ENCODE results near the gene LARP1B. TPM values are rescaled to one million over a fixed set of nuclear protein-coding genes. Genes with fewer than 3 reads are reported as not detected.

The LARP1B gene
- total RNA-seq, 1 experiment from 2014 or later, result 17.3 TPM

DNA sequence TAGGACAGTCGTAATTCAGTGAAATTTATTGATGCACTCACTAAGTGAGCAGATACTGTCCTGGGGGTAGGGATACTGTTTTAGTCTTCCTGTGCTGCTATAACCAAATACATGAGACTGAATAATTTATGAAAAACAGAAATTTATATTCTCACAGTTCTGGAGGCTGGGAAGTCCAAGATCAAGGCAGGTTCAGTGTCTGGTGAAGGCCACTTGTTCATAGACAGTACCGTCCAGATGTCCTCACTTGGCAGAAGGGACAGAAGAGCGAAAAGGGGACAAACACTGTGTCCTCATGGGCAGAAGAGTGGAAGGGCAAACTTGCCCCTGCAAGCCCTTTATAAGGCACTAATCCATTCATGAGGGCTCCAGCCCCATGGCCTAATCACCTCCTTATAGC, 180.9 kb downstream of the LARP1B start:
- Histone ChIP-seq H3K4me3 (ENCODE audit: low read depth in 2 of 2, low read length in 2 of 2) (no peak overlapping the region), H3K27me3 (ENCODE audit: control insufficient read depth, insufficient read depth, low read length) (no peaks in the 10 kb centered on the region), H3K27ac (ENCODE audit: low read length) (no peak overlapping the region), H3K36me3 (ENCODE audit: control insufficient read depth, insufficient read depth, low read length) (no peaks in the 10 kb centered on the region), H3K4me1 (ENCODE audit: control insufficient read depth, insufficient read depth, low read length) (no peaks in the 10 kb centered on the region), H3K9me3 (ENCODE audit: control insufficient read depth, insufficient read depth, low read depth, low read length) (no peaks in the 10 kb centered on the region)
- TF ChIP-seq, protein P1, sequence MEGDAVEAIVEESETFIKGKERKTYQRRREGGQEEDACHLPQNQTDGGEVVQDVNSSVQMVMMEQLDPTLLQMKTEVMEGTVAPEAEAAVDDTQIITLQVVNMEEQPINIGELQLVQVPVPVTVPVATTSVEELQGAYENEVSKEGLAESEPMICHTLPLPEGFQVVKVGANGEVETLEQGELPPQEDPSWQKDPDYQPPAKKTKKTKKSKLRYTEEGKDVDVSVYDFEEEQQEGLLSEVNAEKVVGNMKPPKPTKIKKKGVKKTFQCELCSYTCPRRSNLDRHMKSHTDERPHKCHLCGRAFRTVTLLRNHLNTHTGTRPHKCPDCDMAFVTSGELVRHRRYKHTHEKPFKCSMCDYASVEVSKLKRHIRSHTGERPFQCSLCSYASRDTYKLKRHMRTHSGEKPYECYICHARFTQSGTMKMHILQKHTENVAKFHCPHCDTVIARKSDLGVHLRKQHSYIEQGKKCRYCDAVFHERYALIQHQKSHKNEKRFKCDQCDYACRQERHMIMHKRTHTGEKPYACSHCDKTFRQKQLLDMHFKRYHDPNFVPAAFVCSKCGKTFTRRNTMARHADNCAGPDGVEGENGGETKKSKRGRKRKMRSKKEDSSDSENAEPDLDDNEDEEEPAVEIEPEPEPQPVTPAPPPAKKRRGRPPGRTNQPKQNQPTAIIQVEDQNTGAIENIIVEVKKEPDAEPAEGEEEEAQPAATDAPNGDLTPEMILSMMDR (IDR thresholded peaks at IDR 0.05), result no peak
- TF ChIP-seq, protein P2, sequence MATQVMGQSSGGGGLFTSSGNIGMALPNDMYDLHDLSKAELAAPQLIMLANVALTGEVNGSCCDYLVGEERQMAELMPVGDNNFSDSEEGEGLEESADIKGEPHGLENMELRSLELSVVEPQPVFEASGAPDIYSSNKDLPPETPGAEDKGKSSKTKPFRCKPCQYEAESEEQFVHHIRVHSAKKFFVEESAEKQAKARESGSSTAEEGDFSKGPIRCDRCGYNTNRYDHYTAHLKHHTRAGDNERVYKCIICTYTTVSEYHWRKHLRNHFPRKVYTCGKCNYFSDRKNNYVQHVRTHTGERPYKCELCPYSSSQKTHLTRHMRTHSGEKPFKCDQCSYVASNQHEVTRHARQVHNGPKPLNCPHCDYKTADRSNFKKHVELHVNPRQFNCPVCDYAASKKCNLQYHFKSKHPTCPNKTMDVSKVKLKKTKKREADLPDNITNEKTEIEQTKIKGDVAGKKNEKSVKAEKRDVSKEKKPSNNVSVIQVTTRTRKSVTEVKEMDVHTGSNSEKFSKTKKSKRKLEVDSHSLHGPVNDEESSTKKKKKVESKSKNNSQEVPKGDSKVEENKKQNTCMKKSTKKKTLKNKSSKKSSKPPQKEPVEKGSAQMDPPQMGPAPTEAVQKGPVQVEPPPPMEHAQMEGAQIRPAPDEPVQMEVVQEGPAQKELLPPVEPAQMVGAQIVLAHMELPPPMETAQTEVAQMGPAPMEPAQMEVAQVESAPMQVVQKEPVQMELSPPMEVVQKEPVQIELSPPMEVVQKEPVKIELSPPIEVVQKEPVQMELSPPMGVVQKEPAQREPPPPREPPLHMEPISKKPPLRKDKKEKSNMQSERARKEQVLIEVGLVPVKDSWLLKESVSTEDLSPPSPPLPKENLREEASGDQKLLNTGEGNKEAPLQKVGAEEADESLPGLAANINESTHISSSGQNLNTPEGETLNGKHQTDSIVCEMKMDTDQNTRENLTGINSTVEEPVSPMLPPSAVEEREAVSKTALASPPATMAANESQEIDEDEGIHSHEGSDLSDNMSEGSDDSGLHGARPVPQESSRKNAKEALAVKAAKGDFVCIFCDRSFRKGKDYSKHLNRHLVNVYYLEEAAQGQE (IDR thresholded peaks at IDR 0.05; ENCODE audit: insufficient read depth in 1 of 2, low read depth in 2 of 2, low read length in 1 of 2), result no peak
- TF ChIP-seq SIN3A (IDR thresholded peaks at IDR 0.05; ENCODE audit: borderline replicate concordance, insufficient read depth, low read depth, low read length) (no peak), TCF7L2 (IDR thresholded peaks at IDR 0.05; ENCODE audit: low read depth, low read length) (no peak)
- ATAC-seq (no peak), DNase-seq (ENCODE audit: low read depth, low spot score) (no peak)
- BruUV-seq (replicated peaks), result no TSS peak
- CTCF ChIA-PET, result no interaction called here
- intact Hi-C loops (cut with micrococcal nuclease; ENCODE audit: unreplicated experiment), result no loop called here
- POLR2A ChIA-PET, result no interaction called here
- in situ Hi-C loops (cut with HindIII; ENCODE audit: low pct_unique_long_range_greater_than_20kb, low sequenced_read_pairs), result no loop called here

DNA sequence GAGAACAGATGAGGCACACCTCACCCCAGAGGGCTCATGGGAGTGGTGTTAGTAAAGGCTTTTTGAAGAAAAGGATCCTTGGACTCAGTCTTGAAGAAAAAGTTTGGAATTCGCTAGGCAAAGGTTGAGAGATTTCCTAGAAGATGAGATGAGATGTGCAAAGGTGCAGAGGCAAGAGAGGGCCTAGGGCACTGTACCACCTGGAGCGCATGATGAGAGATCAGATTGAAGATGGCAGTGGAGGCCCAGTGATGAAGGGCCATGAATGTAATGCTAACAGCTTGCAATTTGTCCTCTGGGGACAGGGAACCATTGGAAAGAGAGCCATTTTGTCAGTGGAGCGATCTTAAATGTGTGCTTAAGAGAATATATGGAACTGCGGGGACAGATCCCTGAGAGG, 181.5 kb downstream of the LARP1B start:
- no peak overlapping the region for H3K4me3 ChIP-seq (ENCODE audit: low read depth in 2 of 2, low read length in 2 of 2)
- no peaks in the 10 kb centered on the region for H3K4me1 ChIP-seq (ENCODE audit: control insufficient read depth, insufficient read depth, low read length)
- ChIA-PET POLR2A (no interaction called here), CTCF (interaction anchor here (0.5 kb wide), 1 partner anchor 18 kb away, joined by 3 read pairs; no protein-coding TSS in a partner anchor)
- DNase-seq (ENCODE audit: low read depth, low spot score), result no peak
- no peak overlapping the region for H3K27ac ChIP-seq (ENCODE audit: low read length)
- intact Hi-C loops (cut with micrococcal nuclease; ENCODE audit: unreplicated experiment) (no loop called here), in situ Hi-C loops (cut with HindIII; ENCODE audit: low pct_unique_long_range_greater_than_20kb, low sequenced_read_pairs) (no loop called here)
- H3K36me3 ChIP-seq (ENCODE audit: control insufficient read depth, insufficient read depth, low read length), result no peaks in the 10 kb centered on the region
- BruUV-seq (replicated peaks), result no TSS peak
- H3K27me3 ChIP-seq (ENCODE audit: control insufficient read depth, insufficient read depth, low read length), result no peaks in the 10 kb centered on the region
- TF ChIP-seq, protein P1 (IDR thresholded peaks at IDR 0.05), result no peak
- no peak for TF ChIP-seq TCF7L2 (IDR thresholded peaks at IDR 0.05; ENCODE audit: low read depth, low read length)
- TF ChIP-seq SIN3A (IDR thresholded peaks at IDR 0.05; ENCODE audit: borderline replicate concordance, insufficient read depth, low read depth, low read length), result no peak
- TF ChIP-seq, protein P2 (IDR thresholded peaks at IDR 0.05; ENCODE audit: insufficient read depth in 1 of 2, low read depth in 2 of 2, low read length in 1 of 2), result no peak
- no peak for TF ChIP-seq POLR2AphosphoS5 (IDR thresholded peaks at IDR 0.05; ENCODE audit: low read depth, low read length)
- no peaks in the 10 kb centered on the region; the same call in 1 of the 2 replicates for H3K9me3 ChIP-seq (ENCODE audit: control insufficient read depth, insufficient read depth, low read depth, low read length)
- ATAC-seq, result no peak

All from Panc1 (cell line).